OCI-LY3 (cell line): Measurements from ENCODE around the gene COL6A3.

Experiments
- EZH2phosphoT487 ChIP-seq: fragments of 200-600 bp; shearing (Covaris generic); IDR thresholded peaks from 2 replicates; pipeline ENCODE4 v1.6.1; 2018; ENCODE audit warnings: antibody characterized with exemption, mixed run types, low read depth
- TF ChIP-seq, protein P1 (sequence below): fragments of 200-600, 300-600 bp; sonication (generic); IDR thresholded peaks from 2 replicates; pipeline ENCODE4 v1.5.1; 2014; ENCODE audit warnings: antibody characterized with exemption, low read length, low read depth

DNA sequence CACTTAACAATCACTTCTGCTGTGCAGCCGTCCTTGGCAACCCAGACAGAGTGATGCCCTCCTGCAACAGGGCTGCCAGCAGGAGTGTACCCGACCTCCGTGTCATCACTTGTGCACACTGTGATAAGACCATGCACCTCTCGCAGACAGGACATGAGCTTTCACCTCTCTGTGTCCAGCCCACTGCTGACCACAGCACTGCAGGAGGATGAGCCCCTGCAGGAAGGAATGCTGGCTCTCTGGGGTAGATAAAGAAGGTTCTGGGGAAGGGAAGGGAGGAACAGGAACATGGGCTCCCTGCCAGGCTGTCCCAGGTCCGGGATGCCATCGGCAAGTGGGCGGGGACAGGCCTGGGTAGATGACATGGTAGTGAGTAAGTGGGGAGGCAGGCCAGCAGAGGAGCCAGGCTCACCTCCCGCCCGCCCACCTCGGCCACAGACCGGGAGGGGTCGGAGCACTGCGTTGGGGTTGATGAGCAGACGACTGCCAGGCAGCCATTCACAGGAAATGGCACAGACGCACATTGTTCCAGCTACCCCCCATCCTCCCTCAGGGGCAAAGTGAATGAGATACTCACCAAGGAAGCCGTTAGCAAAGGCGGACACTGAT, 18.6 kb upstream of the COL6A3 start:
- TF ChIP-seq, protein P1, sequence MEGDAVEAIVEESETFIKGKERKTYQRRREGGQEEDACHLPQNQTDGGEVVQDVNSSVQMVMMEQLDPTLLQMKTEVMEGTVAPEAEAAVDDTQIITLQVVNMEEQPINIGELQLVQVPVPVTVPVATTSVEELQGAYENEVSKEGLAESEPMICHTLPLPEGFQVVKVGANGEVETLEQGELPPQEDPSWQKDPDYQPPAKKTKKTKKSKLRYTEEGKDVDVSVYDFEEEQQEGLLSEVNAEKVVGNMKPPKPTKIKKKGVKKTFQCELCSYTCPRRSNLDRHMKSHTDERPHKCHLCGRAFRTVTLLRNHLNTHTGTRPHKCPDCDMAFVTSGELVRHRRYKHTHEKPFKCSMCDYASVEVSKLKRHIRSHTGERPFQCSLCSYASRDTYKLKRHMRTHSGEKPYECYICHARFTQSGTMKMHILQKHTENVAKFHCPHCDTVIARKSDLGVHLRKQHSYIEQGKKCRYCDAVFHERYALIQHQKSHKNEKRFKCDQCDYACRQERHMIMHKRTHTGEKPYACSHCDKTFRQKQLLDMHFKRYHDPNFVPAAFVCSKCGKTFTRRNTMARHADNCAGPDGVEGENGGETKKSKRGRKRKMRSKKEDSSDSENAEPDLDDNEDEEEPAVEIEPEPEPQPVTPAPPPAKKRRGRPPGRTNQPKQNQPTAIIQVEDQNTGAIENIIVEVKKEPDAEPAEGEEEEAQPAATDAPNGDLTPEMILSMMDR, result no peak
- no peak for TF ChIP-seq EZH2phosphoT487
